HG03575 (cell line): ENCODE results near the gene COL4A5.

Source experiments
- ATAC-seq: cut with Tn5 transposase; IDR thresholded peaks from one replicate; pipeline ENCODE4 v1.9.1; 2021; ENCODE audit not compliant: unreplicated experiment, insufficient number of reproducible peaks, low FRiP score; ENCODE audit errors: extremely low read depth

COL4A5 gene

GRCh38 chrX:108590496-108590895 lies 150.9 kb downstream of the COL4A5 start:
- no peak for ATAC-seq

GRCh38 chrX:108601276-108601675 lies 161.6 kb downstream of the COL4A5 start:
- no peak for ATAC-seq

GRCh38 chrX:108610141-108610540 lies 170.5 kb downstream of the COL4A5 start:
- ATAC-seq = no peak

- no peak for ATAC-seq
Measured at GRCh38 chrX:108614616-108615015, 175.0 kb downstream of the COL4A5 start.

- ATAC-seq = no peak
Measured at GRCh38 chrX:108640817-108641216, 201.2 kb downstream of the COL4A5 start.

GRCh38 chrX:108641589-108642272 lies 202.1 kb downstream of the COL4A5 start:
- no peak for ATAC-seq

- no peak for ATAC-seq
Measured at GRCh38 chrX:108642273-108642628, 202.6 kb downstream of the COL4A5 start.

- ATAC-seq = no peak
Measured at GRCh38 chrX:108664701-108665100, 225.1 kb downstream of the COL4A5 start.

- ATAC-seq = no peak
Measured at GRCh38 chrX:108666101-108666500, 226.5 kb downstream of the COL4A5 start.

GRCh38 chrX:108671526-108671925 lies 231.9 kb downstream of the COL4A5 start:
- no peak for ATAC-seq

- ATAC-seq = no peak
Measured at GRCh38 chrX:108696690-108697089, 257.1 kb downstream of the COL4A5 start.

GRCh38 chrX:108699368-108699767 lies 259.7 kb downstream of the COL4A5 start:
- no peak for ATAC-seq

- ATAC-seq = no peak
Measured at GRCh38 chrX:108701633-108702032, 262.0 kb downstream of the COL4A5 start.

- no peak for ATAC-seq
Measured at GRCh38 chrX:108702530-108702929, 262.9 kb downstream of the COL4A5 start.

GRCh38 chrX:108704839-108705238 lies 265.2 kb downstream of the COL4A5 start:
- no peak for ATAC-seq

GRCh38 chrX:108712886-108713285 lies 273.2 kb downstream of the COL4A5 start:
- ATAC-seq = no peak

- no peak for ATAC-seq
Measured at GRCh38 chrX:108722561-108722960, 282.9 kb downstream of the COL4A5 start.

- ATAC-seq = no peak
Measured at GRCh38 chrX:108726748-108727147, 287.1 kb downstream of the COL4A5 start.

- ATAC-seq = no peak
Measured at GRCh38 chrX:108731153-108731552, 291.5 kb downstream of the COL4A5 start.

- no peak for ATAC-seq
Measured at GRCh38 chrX:108732630-108733321, 293.1 kb downstream of the COL4A5 start.

- ATAC-seq = no peak
Measured at GRCh38 chrX:108734426-108734825, 294.8 kb downstream of the COL4A5 start.
